ENCODE measurements around the gene SUPT6H.

Gene SUPT6H

GRCh38 chr17:28661635-28662526 is at the start of gene SUPT6H, which contains the start of gene SDF2:
Gene SUPT6H, plus strand, starts transcription at chr17:28662205. Its CDS starts 11,197 bp downstream, at chr17:28673402.
Gene SDF2, minus strand, starts transcription at chr17:28661906. Its CDS starts 30 bp downstream, at chr17:28661876.
- peak; percentile 82 for DNase-seq (ENCODE audit: low spot score)

GRCh38 chr17:28612531-28612930 is 49.5 kb upstream of the SUPT6H start:
- no peak for DNase-seq (ENCODE audit: low spot score)

GRCh38 chr17:28612936-28613872 is 48.8 kb upstream of the SUPT6H start:
- DNase-seq (ENCODE audit: low spot score) = peak; percentile 25

- no peak for DNase-seq (ENCODE audit: low spot score)
These were observed 48.0 kb upstream of the SUPT6H start, which contains the start of gene RSKR for GRCh38 chr17:28613931-28614381. Gene RSKR, minus strand, starts transcription at chr17:28614185. Its CDS starts 24 bp downstream, at chr17:28614161.

- no peak for DNase-seq (ENCODE audit: low spot score)
These were observed 46.6 kb upstream of the SUPT6H start for GRCh38 chr17:28615260-28615940.

GRCh38 chr17:28616281-28616680 is 45.7 kb upstream of the SUPT6H start:
- no peak for DNase-seq (ENCODE audit: low spot score)

GRCh38 chr17:28618464-28618863 is 43.5 kb upstream of the SUPT6H start:
- no peak for DNase-seq (ENCODE audit: low spot score)

- DNase-seq (ENCODE audit: low spot score) = no peak
These were observed 42.0 kb upstream of the SUPT6H start for GRCh38 chr17:28620010-28620409.

- no peak for DNase-seq (ENCODE audit: low spot score)
These were observed 39.8 kb upstream of the SUPT6H start for GRCh38 chr17:28622186-28622585.

- no peak for DNase-seq (ENCODE audit: low spot score)
These were observed 38.3 kb upstream of the SUPT6H start for GRCh38 chr17:28623696-28624095.

GRCh38 chr17:28624148-28624547 is 37.9 kb upstream of the SUPT6H start:
- DNase-seq (ENCODE audit: low spot score) = no peak

GRCh38 chr17:28626818-28627217 is 35.2 kb upstream of the SUPT6H start:
- DNase-seq (ENCODE audit: low spot score) = no peak

- no peak for DNase-seq (ENCODE audit: low spot score)
These were observed 27.7 kb upstream of the SUPT6H start for GRCh38 chr17:28634206-28634865.

- DNase-seq (ENCODE audit: low spot score) = no peak
These were observed 26.5 kb upstream of the SUPT6H start for GRCh38 chr17:28635506-28635905.

- no peak for DNase-seq (ENCODE audit: low spot score)
These were observed 20.4 kb upstream of the SUPT6H start for GRCh38 chr17:28641579-28641978.

- DNase-seq (ENCODE audit: low spot score) = peak; percentile 60
These were observed 17.8 kb upstream of the SUPT6H start for GRCh38 chr17:28643983-28644786.

- DNase-seq (ENCODE audit: low spot score) = peak; percentile 93
These were observed 17.0 kb upstream of the SUPT6H start, which contains the start of gene BLTP2 for GRCh38 chr17:28644787-28645575. Gene BLTP2, minus strand, starts transcription at chr17:28645158. Its CDS starts 102 bp downstream, at chr17:28645056.

GRCh38 chr17:28645576-28645939 is 16.4 kb upstream of the SUPT6H start:
- no peak for DNase-seq (ENCODE audit: low spot score)

GRCh38 chr17:28646039-28646754 is 15.8 kb upstream of the SUPT6H start:
- DNase-seq (ENCODE audit: low spot score) = no peak
